Measurements from ENCODE around the gene ZNF619. TPM values are rescaled to one million over a fixed set of nuclear protein-coding genes. Genes with fewer than 3 reads are reported as not detected.
"Not testable (repeated sequence)": the region's sequence is repeated elsewhere in the genome, so short reads cannot be mapped to it uniquely, and the experiment has no call there.

Gene ZNF619
- total RNA-seq, 2 experiments from 2014 or later = 6.4 to 7.4 TPM

GRCh38 chr3:40458473-40458872 lies 18.4 kb upstream of the ZNF619 start:
- H3K36me3 Mint-ChIP-seq = peaks cover 60% of the 10 kb centered on the region
- peak overlapping the region; percentile 90 for H3K27ac Mint-ChIP-seq
- no peaks in the 10 kb centered on the region for H3K9me3 Mint-ChIP-seq
- H3K4me1 Mint-ChIP-seq = peaks cover 44% of the 10 kb centered on the region
- DNase-seq = no peak
- no peaks in the 10 kb centered on the region for H3K27me3 Mint-ChIP-seq
- peak overlapping the region; percentile 93 for H3K4me3 Mint-ChIP-seq

- Mint-ChIP-seq H3K4me1 (peaks cover 51% of the 10 kb centered on the region), H3K36me3 (peaks cover 79% of the 10 kb centered on the region), H3K27ac (peak overlapping the region; percentile 72), H3K4me3 (peak overlapping the region; percentile 47)
- not testable (repeated sequence) for H3K27me3 Mint-ChIP-seq, DNase-seq, H3K9me3 Mint-ChIP-seq
Observed at GRCh38 chr3:40460481-40460880, 16.4 kb upstream of the ZNF619 start.

DNA sequence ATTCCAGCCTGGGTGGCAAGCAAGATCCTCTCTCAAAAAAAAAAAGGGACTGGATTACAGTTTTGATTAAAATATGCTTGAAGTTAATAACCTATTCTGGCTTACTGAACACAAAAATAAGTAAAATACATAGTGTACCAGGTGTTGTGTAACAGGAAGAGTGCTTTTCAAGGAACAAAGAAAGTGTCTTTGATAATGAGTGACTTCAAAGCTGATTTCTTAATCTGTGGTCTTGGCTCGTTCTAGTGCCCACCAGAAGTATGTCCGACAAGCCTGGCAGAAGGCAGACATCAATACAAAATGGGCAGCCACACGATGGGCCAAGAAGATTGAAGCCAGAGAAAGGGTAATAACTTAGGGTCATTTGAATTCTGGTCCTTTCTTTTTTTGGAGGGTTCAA lies 15.8 kb upstream of the ZNF619 start:
- Mint-ChIP-seq H3K27me3 (no peaks in the 10 kb centered on the region), H3K27ac (peak overlapping the region; percentile 76), H3K4me1 (peaks cover 46% of the 10 kb centered on the region), H3K9me3 (no peaks in the 10 kb centered on the region), H3K36me3 (peaks cover 75% of the 10 kb centered on the region), H3K4me3 (no peak overlapping the region)
- no peak for DNase-seq

GRCh38 chr3:40462838-40463237 lies 14.1 kb upstream of the ZNF619 start:
- not testable (repeated sequence) for H3K27me3 Mint-ChIP-seq, DNase-seq, H3K9me3 Mint-ChIP-seq, H3K4me3 Mint-ChIP-seq
- peaks cover 65% of the 10 kb centered on the region for H3K36me3 Mint-ChIP-seq
- peak overlapping the region; percentile 60 for H3K27ac Mint-ChIP-seq
- peaks cover 42% of the 10 kb centered on the region for H3K4me1 Mint-ChIP-seq

GRCh38 chr3:40463579-40463978 lies 13.3 kb upstream of the ZNF619 start:
- Mint-ChIP-seq H3K4me3 (no peak overlapping the region), H3K4me1 (peaks cover 40% of the 10 kb centered on the region), H3K9me3 (no peaks in the 10 kb centered on the region), H3K27me3 (no peaks in the 10 kb centered on the region), H3K27ac (peak overlapping the region; percentile 50), H3K36me3 (peaks cover 58% of the 10 kb centered on the region)
- DNase-seq = no peak

- peaks cover 35% of the 10 kb centered on the region for H3K4me1 Mint-ChIP-seq
- peak overlapping the region; percentile 19 for H3K4me3 Mint-ChIP-seq
- no peaks in the 10 kb centered on the region for H3K27me3 Mint-ChIP-seq
- H3K9me3 Mint-ChIP-seq = no peaks in the 10 kb centered on the region
- H3K36me3 Mint-ChIP-seq = peaks cover 48% of the 10 kb centered on the region
- H3K27ac Mint-ChIP-seq = peak overlapping the region; percentile 50
- no peak for DNase-seq
Observed at GRCh38 chr3:40464339-40465110, 12.4 kb upstream of the ZNF619 start.

DNA sequence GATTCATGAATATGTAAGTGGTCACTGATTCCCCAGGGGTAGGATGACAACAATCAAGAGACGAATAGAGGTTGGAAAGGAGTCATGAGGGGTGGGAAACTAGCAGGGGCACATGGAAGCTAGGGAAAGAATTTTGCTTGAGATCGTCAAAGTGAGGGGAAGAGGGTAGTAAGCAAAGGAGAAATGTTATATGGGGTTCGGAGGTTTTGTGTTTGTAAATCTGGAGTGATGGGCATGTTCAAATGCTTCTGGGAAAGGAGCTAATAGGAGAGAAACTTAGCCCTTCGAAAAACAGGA lies 11.9 kb upstream of the ZNF619 start:
- Mint-ChIP-seq H3K36me3 (peaks cover 47% of the 10 kb centered on the region), H3K27me3 (no peaks in the 10 kb centered on the region), H3K9me3 (no peaks in the 10 kb centered on the region), H3K4me3 (peak overlapping the region; percentile 7), H3K27ac (peak overlapping the region; percentile 50), H3K4me1 (peaks cover 35% of the 10 kb centered on the region)
- DNase-seq = no peak

GRCh38 chr3:40465456-40465855 lies 11.5 kb upstream of the ZNF619 start:
- H3K4me1 Mint-ChIP-seq = peaks cover 31% of the 10 kb centered on the region
- no peaks in the 10 kb centered on the region for H3K9me3 Mint-ChIP-seq
- H3K27ac Mint-ChIP-seq = peak overlapping the region; percentile 9
- no peak for DNase-seq
- H3K36me3 Mint-ChIP-seq = peaks cover 43% of the 10 kb centered on the region
- no peak overlapping the region for H3K4me3 Mint-ChIP-seq
- no peaks in the 10 kb centered on the region for H3K27me3 Mint-ChIP-seq

- Mint-ChIP-seq H3K36me3 (peaks cover 23% of the 10 kb centered on the region), H3K27me3 (no peaks in the 10 kb centered on the region), H3K4me3 (no peak overlapping the region), H3K27ac (no peak overlapping the region), H3K4me1 (peaks cover 18% of the 10 kb centered on the region), H3K9me3 (no peaks in the 10 kb centered on the region)
- no peak for DNase-seq
Observed at GRCh38 chr3:40468018-40468417, 8.9 kb upstream of the ZNF619 start.

GRCh38 chr3:40470701-40471100 lies 6.2 kb upstream of the ZNF619 start:
- Mint-ChIP-seq H3K9me3 (no peaks in the 10 kb centered on the region), H3K27me3 (no peaks in the 10 kb centered on the region), H3K36me3 (no peaks in the 10 kb centered on the region), H3K4me1 (no peaks in the 10 kb centered on the region), H3K4me3 (no peak overlapping the region), H3K27ac (no peak overlapping the region)
- no peak for DNase-seq

DNA sequence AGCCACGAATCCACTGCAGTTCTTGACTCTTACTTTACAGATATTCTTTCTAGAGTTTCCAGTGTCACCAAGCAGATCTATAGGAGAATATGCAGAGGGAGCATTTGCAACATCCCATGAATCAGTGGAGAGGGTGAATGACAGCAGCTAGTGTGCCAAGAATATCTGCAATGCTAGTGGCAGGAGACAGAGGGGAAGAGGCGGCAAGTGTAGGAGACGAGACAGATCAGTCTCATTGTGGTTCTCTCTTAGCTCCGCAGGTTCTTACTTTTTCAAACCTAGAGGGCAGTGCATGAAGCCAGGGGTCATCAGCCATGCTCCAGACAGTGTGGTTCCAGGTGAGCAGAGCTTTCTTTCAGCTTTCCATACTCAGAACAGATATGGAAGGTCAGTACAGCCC lies 744 bp downstream of the ZNF619 start:
- peak overlapping the region; percentile 83 for H3K27ac Mint-ChIP-seq
- H3K4me1 Mint-ChIP-seq = peaks cover 15% of the 10 kb centered on the region

GRCh38 chr3:40487172-40487571 lies 10.2 kb downstream of the ZNF619 start:
- Mint-ChIP-seq H3K4me1 (peaks cover 4% of the 10 kb centered on the region), H3K27ac (no peak overlapping the region), H3K9me3 (peaks cover 22% of the 10 kb centered on the region), H3K36me3 (peaks cover 72% of the 10 kb centered on the region), H3K4me3 (no peak overlapping the region), H3K27me3 (no peaks in the 10 kb centered on the region)
- no peak for DNase-seq

More for the DNA sequence above, 744 bp downstream of the ZNF619 start:
- Mint-ChIP-seq H3K36me3 (peaks cover 19% of the 10 kb centered on the region), H3K4me3 (peak overlapping the region; percentile 86), H3K27me3 (no peaks in the 10 kb centered on the region), H3K9me3 (no peaks in the 10 kb centered on the region)
- no peak for DNase-seq

DNA sequence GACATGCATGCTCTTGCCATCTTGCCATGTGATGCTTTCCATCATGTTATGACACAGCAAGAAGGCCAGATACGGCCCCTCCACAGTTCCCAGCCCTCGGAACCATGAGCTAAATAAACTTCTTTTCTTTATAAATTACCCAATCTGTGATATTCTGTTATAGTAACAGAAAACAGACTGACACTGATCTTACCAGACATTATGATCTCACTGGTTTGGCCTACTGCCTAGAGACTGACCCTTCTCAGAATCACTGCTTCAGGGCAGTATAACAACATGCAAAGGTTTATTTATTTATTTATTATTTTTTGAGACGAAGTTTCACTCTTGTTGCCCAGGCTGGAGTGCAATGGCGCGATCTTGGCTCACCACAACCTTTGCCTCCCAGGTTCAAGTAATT lies 14.0 kb downstream of the ZNF619 start:
- no peak for DNase-seq
- Mint-ChIP-seq H3K36me3 (peaks cover 46% of the 10 kb centered on the region), H3K4me3 (no peak overlapping the region), H3K9me3 (peaks cover 22% of the 10 kb centered on the region), H3K27ac (no peak overlapping the region), H3K27me3 (no peaks in the 10 kb centered on the region), H3K4me1 (no peaks in the 10 kb centered on the region)

GRCh38 chr3:40494698-40495097 lies 17.8 kb downstream of the ZNF619 start:
- H3K9me3 Mint-ChIP-seq = no peaks in the 10 kb centered on the region

DNA sequence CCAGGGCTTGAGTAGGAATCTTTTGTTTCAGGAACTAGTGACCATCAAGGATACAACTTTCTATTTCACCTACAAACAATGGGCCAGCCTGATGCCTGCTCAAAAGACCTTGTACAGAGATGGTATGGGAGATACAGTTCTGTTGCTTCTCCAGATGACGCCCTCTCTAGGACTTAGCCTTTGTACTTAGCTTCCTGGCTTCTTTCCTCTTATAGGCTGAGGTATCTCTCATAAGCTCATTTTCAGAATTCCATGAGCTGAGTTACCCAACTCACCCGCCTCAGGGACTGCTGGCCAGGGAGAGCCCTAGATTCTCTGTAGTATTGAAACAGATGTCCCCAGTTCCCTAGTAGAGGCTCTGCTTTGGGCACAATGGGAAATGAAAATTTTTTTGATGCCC lies 20.4 kb downstream of the ZNF619 start:
- DNase-seq = no peak
- no peak overlapping the region for H3K4me3 Mint-ChIP-seq

More at GRCh38 chr3:40494698-40495097, 17.8 kb downstream of the ZNF619 start:
- no peak overlapping the region for H3K4me3 Mint-ChIP-seq
- no peak overlapping the region for H3K27ac Mint-ChIP-seq
- H3K27me3 Mint-ChIP-seq = no peaks in the 10 kb centered on the region
- peaks cover 13% of the 10 kb centered on the region for H3K36me3 Mint-ChIP-seq
- DNase-seq = no peak
- no peaks in the 10 kb centered on the region for H3K4me1 Mint-ChIP-seq

DNA sequence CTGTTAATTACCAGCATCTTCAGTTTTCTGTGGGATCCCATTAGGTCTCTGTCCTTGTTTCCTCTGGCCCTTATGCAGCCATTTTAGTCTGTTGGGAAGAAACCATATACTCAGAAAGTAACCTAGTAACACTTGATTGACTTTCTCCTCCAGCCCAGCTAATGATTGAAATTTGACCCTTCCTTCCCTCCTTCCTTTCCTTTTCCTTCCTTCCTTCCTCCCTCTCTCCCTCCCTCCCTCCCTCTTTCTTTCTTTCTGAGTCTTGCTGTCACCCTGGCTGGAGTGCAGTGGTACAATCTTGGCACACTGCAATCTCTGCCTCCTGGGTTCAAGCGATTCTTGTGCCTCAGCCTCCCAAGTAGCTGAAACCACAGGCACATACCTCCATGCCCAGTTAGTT lies 23.0 kb downstream of the ZNF619 start:
- H3K27ac Mint-ChIP-seq = no peak overlapping the region
- peaks cover 5% of the 10 kb centered on the region for H3K4me1 Mint-ChIP-seq
- H3K4me3 Mint-ChIP-seq = no peak overlapping the region
- no peaks in the 10 kb centered on the region for H3K36me3 Mint-ChIP-seq
- DNase-seq = no peak
- no peaks in the 10 kb centered on the region for H3K9me3 Mint-ChIP-seq
- H3K27me3 Mint-ChIP-seq = no peaks in the 10 kb centered on the region

More for the DNA sequence above, 20.4 kb downstream of the ZNF619 start:
- no peaks in the 10 kb centered on the region for H3K9me3 Mint-ChIP-seq
- H3K27me3 Mint-ChIP-seq = no peaks in the 10 kb centered on the region
- no peaks in the 10 kb centered on the region for H3K36me3 Mint-ChIP-seq
- H3K27ac Mint-ChIP-seq = no peak overlapping the region
- H3K4me1 Mint-ChIP-seq = no peaks in the 10 kb centered on the region

All from activated naive CD8-positive, alpha-beta T cell treated with anti-CD3 and anti-CD28 coated beads for 36 hours (primary cell).